ENCODE results near the gene OCLN.
"Not testable (repeated sequence)": the region's sequence is repeated elsewhere in the genome, so short reads cannot be mapped to it uniquely, and the experiment has no call there.

The OCLN gene

DNA sequence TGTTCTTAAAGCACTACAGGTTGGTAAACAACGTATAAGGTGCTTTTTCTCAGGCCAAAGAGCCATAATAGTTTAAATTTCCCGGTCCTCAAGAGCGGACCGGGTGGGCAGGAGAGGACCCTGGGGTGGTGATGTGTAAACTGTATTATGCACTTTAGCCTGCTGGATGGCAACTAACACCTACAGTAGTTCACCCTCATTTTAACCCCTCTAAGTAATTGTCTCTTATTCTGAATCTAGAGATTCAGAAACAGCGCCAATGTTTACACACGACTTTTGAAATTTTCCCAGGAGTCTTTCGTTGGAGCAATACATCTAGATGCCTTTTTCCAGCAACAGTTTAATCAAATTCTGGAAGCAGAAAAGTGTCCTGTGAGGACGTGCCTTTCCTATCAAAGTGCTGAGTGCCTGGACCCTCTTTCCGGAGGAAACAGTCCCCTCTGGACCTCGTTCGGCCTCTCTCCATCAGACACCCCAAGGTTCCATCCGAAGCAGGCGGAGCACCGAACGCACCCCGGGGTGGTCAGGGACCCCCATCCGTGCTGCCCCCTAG, 676 bp upstream of the OCLN start:
- no peak for DNase-seq

DNA sequence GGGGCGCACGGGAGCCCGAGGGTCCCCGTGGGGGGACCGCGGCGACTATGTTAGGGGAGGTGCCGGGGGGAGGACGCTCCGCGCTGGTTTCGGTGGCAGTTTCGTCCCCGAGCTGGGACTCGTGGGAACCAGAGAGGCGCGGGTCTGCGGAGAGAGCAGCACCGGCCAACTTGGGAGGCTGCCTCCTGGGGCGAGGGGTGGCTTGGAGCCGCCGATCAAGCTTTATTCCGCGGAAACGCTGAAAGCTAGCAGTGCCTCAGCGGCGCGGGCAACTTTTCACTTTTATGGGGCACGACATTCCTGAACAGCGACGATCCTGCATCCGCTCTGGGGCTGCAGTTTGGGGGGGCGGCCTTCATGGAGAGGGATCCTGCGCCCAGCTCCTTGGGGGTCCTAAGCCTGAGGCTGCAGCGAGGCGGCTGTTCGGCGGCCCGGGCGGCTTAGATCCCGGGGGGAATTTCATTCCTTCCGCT, 369 bp downstream of the OCLN start:
- DNase-seq: peak; percentile 33

DNA sequence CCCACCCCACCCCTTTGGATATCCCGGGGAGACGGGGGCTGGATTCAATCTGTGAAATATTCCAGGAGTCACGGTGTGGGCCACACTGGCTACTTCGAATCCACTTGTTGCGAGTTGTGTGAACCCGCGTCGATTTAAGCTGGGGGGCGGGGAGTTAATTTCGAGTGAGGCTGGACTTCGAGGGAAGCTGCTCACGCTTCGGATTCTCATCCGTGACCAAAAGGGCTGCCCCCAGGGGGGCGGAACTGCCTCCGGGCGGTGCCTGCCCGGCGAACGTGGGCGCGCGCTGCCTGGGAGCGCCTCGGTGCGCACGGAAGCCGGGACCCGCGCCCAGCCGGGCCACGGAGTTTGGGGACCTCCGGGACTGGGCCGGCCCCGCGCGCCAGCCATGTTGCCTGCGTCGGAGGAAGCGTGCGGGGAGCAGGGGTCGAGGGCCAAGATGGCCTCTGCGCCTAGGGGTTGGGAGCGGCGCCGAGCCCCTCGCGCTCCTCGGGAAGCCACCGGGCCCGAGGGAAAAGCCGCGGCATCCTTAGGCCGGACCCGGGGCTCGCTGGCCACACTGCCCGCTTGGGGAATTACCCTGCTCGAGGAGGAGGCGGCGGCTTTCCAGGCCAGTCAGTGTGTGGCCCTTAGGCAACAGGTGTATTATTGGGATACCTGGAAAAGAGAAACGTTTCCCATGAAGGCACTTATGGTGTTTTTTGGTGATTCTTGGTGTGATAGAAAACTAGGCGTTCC, 975 bp downstream of the OCLN start:
- DNase-seq: peak; percentile 34

DNA sequence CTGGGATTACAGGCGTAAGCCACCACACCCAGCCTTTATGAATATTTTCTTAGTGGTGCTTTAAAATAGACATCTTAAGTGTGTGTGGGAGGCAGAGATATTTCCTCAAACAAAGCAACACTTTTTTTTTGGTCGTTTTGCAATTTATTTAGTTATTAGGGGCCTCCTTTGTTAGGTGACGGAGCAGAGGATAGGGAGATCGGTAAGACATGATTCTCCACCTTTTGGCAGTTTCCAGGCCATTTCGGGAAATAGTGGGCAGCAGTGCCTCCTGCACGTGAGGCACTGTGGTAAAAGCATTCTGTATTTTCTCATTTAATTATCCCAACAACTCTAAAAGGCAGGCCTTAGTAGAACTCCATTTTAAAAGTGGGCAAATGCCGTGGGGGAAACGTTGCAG, 1.9 kb downstream of the OCLN start:
- DNase-seq: no peak

DNA sequence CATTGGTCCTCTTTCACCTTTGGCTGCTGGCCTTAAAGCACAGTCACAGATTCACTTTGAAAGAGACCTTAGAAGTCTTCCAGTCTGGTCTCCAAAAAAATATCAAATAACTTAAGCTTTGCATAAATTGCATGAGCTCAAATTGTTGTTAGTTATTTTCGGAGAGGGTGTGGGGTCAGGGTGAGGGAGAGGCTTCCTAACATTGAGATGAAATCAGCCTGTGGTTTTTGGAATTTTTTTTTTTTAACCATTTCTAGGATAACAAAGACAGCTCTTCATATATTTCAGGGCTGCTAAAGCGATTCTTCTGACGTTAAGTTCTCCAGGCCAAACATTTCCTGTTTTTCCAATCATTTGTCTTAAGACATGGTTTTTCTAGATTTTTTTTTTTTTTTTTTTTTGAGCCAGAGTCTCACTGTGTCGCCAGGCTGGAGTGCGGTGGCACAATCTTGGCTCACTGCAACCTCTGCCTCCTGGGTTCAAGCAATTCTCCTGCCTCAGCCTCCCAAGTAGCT, 4.5 kb downstream of the OCLN start:
- DNase-seq: no peak

DNA sequence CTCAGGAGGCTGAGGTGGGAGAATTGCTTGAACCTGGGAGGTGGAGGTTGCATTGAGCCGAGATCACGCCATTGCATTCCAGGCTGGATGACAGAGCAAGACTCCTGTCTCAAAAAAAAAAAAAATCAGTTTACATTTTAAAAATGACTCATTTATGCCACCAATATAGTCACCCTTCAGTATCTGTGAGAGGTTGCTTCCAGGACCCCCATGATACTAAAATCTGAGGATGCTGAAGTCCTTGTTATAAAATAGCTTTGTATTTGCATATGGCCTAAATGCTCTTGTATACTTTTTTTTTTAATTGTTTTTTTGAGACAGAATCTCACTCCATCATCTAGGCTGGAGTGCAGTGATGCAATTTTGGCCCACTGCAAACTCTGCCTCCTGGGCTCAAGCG, 5.8 kb downstream of the OCLN start:
- no peak for DNase-seq

DNA sequence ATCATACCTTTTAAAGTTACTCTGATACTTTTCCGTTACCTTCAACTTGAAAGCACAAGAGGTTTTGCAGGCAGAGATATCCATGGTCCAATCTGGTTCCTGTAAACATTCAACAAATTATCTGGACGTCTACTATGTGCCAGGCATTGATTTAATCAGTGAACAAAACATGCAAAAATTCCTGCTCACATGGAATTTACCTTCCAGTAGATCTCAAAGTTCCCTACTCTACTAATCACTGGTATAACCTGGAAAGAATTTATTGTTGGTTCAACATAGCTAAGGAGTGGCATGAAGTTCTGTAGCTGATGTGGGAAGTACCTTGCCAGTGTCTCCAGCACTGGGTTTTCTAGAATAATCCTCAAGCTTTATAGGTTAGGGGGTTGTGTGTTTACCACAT, 9.8 kb downstream of the OCLN start:
- no peak for DNase-seq

DNA sequence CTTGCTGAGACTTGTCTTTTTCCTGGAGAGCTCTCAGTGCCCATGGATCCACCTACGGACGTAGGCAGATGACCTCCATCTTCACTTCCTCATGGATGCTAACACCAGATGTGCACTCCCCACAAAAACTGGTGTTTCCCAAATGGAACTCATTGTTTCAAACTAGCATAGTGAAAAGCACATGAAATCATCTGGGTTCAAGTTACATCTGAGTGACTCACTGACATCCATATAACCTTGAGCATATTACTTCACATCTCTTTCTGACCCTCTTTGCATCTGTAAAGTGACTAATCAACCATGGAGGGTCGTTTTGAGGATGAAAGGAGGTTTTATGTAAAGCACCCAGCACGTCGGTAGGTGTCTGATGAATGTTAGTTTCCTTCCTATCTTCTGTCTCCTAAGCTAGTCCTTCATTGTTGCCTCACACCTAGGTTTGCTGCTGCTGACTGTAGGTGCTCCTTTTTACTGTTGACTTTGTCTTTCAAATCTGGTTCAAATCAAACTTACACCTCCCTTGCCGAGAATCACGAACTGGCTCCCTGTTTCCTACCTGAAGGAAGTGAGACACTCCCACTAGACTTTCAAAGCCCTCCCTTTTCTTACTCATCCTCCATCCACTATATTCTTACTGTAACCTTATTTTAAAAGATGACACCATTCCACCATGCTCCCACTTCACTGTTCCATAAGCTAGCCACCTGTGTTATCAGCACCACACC, 10.3 kb downstream of the OCLN start:
- no peak for DNase-seq

DNA sequence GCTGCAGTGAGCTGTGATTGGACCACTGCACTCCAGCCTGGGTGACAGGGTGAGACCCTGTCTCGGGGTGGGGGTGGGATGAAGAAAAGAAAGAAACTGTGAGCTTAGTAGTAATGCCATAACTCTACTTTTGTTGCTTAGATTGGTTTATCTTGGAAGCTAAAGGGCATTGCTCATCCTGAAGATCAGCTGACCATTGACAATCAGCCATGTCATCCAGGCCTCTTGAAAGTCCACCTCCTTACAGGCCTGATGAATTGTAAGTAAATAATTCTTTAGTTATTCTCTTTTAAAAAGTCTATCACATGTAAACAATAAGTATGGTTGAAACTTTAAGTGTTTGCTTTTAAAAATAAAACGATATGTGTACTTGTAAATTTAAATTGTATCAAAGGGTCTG, 11.4 kb downstream of the OCLN start:
- no peak for DNase-seq

DNA sequence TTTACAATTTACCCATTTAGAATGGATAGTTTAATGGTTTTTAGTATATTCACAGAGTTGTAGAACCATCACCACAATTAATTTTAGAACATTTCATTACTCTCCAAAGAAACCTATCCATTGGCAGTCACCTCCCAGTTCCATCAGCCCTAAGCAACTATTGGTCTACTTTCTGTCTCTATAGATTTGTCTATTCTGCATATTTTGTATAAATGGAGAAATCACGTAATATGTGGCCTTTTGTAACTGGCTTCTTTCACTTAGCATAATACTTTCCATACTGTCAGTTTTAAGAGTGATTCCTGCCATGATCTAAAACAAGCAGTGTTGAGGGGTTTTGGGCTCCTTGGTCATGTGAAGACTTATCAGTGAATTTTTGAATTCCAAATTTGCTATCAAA, 12.7 kb downstream of the OCLN start:
- no peak for DNase-seq

DNA sequence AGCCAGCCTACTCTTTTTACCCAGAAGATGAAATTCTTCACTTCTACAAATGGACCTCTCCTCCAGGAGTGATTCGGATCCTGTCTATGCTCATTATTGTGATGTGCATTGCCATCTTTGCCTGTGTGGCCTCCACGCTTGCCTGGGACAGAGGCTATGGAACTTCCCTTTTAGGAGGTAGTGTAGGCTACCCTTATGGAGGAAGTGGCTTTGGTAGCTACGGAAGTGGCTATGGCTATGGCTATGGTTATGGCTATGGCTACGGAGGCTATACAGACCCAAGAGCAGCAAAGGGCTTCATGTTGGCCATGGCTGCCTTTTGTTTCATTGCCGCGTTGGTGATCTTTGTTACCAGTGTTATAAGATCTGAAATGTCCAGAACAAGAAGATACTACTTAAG, 16.6 kb downstream of the OCLN start:
- DNase-seq: no peak

DNA sequence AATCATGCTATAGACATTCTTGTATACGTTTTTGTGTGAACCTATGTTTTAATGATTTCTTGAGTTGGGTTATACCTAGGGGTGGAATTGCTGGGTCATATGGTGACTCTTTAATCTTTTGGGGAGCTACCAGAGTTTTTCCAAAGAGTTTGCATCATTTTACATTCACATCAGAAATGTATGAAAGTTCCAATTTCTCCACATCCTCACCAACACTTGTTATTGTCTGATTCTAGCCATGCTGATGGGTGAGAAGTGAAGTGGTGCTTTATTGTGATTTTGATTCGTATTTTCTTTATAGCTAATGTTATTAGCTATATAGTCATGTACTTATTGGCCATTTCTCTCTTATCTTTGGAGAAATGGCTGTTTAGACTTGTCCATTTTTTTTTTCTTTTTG, 18.1 kb downstream of the OCLN start:
- no peak for DNase-seq

DNA sequence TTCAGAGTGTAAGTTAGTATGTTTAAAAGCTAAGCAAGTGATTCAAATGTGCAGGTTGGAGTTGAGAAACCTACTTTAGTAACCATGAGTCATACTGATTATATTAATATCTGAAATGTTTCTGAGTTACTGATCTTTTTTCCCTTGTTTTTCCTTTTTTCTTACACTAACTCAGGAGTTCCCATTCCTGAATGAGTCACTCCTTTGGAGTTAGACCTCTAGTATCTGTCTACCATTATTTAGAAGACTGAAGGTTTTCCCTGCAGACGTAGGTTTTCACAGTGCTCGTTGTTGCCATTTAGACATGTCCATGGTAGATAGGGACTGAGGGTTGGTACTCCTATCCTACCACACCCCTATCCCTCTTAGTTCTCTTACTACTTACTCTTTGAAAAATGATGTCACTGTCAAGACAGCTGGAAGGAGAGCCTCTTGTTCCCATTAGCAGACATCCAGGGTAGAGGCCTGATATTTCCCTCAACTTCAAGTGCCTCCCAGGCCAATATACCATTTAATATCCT, 20.2 kb downstream of the OCLN start:
- no peak for DNase-seq

DNA sequence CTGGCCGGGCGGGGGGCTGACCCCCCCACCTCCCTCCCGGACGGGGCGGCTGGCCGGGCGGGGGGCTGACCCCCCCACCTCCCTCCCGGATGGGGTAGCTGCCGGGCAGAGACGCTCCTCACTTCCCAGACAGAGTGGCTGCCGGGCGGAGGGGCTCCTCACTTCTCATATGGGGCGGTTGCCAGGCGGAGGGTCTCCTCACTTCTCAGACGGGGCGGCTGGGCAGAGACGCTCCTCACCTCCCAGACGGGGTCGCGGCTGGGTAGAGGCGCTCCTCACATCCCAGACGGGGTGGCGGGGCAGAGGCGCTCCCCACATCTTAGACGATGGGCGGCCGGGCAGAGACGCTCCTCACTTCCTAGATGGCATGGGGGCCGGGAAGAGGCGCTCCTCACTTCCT, 23.0 kb downstream of the OCLN start:
- not testable (repeated sequence) for DNase-seq

DNA sequence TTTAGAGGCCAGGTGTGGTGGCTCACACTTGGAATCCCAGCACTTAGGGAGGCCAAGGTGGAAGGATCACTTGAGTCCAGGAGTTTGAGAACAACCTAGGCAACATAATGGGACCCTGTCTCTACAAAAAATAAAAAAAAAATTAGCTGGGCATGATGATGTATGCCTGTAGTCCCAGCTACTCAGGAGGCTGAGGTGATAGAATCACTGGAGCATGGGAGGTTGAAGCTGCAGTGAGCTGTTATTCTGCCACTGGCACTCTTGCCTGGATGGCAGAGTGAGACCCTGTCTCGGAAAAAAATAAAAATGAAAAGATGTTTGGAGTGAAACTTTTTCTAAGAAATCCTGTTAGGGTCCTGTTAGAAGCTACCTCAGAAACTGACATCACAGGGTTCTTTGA, 24.2 kb downstream of the OCLN start:
- no peak for DNase-seq

DNA sequence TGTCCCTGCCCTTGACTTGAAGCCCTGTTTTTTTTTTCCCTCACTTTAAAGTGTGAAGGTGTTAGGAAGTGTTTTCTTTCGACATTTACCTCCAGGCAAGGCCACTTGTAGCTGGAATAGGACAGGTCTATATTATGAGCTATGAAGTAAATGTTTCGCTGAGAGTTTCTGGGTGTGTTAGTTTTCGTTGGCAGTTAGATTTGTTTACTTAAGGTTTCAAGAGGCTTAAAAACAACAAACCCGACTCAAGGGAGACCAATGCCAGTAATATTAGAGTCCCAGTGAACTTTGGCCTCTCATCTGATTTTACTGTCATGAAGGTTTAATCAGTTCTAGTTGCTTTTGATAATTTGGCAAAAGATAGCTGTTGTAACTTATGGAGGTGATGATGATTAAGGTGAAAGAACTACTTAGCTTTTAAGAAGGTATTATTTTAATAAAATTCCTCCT, 25.2 kb downstream of the OCLN start:
- no peak for DNase-seq

DNA sequence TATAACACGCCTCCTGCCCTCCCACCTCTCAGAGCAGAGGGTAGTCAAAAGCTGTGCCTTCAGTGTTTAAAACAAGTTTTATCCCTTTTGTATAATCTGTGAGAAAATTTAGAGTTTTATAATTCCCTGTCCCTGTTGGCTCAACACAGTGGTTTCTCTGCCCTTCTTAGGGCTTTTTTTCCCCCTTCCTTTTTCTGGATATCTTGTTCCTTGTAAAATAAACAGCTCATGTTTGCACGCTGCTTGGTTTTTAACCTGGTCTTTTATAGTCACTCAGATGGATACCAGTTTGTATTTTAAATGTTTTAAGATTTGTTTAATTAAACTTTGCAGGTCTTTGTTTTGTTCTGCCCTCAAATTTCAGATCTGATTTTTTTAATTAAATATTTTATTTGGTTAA, 26.7 kb downstream of the OCLN start:
- DNase-seq: no peak

DNA sequence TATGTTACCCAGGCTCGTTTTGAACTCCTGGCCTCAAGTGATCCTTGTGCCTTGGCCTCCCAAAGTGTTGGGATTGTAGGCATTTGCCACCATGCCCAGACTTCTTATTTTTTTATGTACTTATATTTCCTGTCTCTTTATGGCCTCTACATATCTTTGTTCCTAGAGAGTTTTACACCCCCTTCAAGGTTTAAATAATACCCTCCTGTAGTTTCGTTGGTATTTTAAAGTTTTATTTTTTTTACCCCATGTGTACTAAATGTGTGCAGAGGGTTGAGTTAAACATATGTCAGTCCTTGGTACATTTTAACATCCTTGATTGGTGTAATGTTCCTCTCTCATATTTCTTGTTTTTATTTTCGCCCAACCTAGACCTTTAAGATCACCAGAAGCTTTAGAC, 29.4 kb downstream of the OCLN start:
- no peak for DNase-seq

DNA sequence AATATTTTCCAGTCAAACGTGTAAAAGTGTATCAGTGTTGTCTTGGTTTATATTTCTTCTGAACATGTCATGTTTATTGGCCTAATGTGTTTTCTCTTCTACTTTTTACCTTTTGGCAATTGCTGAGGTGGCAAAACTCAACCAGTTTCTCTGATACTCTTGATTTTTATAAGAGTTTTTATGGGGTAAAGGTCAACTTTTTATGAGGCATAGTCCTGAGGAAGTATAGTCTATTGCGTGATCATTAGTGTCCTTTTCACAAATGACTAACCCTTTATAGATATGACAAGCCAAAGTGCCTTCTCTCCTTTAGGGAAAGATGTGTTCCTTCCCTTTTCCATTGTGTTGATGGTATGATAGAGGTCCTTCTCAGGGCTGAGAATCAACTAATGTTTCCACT, 32.9 kb downstream of the OCLN start:
- DNase-seq: no peak

DNA sequence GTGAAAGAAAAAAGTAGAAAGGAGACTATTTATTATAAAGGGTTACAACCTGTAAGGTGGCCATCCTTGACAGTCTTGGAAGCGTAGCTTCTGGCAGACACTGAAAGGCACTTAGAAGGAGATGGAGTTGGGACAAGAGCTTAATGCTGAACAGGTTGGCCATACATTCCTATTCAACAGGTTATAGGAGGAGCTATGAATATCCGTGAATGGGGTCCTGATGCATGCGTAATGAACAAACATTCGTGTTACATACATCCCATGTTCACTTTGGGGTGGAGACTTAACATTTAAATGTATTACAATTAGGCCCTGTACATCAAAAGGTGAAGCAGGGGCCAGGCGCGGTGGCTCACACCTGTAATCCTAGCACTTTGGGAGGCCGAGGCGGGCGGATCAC, 34.1 kb downstream of the OCLN start:
- DNase-seq: no peak

DNA sequence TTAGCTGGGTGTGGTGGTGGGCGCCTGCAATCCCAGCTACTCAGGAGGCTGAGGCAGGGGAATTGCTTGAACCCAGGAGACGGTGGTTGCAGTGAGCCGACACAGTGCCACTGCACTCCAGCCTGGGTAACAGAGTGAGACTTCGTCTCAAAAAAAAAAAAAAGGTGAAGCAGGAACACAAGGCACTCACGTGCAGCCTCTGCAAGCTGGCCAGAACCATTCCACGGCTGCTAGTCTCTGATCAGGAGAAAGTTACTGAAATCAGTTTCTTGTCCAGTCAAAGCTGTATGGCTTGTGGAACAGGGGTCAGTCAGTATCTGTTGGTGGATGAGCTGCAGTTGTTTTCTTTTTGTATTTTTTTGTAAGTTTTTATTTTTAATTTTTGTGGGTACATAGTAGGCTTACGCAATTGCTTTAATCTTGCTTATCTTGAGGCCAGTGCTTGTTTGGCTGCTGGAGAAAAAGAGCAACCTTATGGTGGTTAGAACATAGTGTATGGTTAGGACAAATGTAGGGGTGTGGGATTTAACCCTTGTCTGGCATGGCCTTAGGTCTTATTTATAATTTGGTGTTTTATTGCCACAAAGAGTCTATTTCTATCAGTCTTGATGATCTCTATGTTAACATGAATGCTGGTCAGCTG, 34.7 kb downstream of the OCLN start:
- DNase-seq: no peak

DNA sequence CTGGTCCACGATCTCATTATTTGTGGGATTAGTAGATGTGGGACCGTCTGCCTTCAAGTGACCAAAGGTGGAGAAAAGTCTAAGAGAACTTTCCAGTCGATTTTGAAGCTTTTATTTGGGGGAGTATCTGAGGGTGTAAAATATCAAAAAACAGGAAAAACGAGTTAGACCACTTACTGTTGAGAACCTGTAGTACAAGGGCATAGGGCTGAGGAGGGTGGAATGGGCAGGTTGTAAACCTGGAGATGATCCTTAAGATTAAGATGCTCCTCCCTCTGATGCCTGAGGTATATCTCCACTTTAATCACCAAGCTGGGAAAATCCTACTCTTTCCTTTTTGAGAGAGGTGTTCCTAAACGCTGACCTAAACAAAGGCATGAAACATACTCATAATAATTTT, 35.4 kb downstream of the OCLN start:
- no peak for DNase-seq

DNA sequence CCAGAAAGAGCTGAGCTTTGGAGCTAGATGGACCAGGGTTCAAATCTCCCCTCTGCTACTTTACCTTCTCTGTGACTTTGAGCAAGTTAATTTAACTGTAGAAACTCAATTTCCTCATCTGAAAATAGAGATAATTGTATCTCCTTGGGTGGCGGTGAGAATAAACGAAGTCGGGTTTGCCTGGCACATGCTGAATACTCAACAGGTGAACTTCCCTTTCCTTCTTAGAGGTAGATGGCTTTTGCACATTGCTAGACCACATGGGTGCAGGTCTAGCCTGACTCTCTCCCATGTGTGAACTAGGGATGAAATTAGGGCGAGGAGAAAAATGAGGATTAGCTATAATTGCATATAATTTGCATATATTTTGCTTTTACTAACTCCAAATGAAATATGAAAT, 36.0 kb downstream of the OCLN start:
- no peak for DNase-seq
